HUES6 (cell line): Measurements from ENCODE around the gene NKX1-2.

Experiments
- H3K27ac ChIP-seq: 2 replicates; pipeline ENCODE4 v1.7.0; 2013; ENCODE audit warnings: low read depth, mild to moderate bottlenecking, low read length, inconsistent platforms
- H3K27me3 ChIP-seq: 2 replicates; pipeline ENCODE4 v1.6.1; 2013; ENCODE audit warnings: low read length; ENCODE audit not compliant: control insufficient read depth, insufficient read depth
- H3K36me3 ChIP-seq: 2 replicates; pipeline ENCODE4 v1.6.1; 2013; ENCODE audit warnings: low read length; ENCODE audit not compliant: control insufficient read depth, insufficient read depth
- H3K4me1 ChIP-seq: 2 replicates; pipeline ENCODE4 v1.6.1; 2013; ENCODE audit warnings: low read length; ENCODE audit not compliant: control insufficient read depth, insufficient read depth
- H3K4me3 ChIP-seq: 2 replicates; pipeline ENCODE4 v1.5.1; 2013; ENCODE audit warnings: low read depth, low read length
- H3K9ac ChIP-seq: one replicate; pipeline ENCODE4 v1.6.1; 2013; ENCODE audit warnings: mild to moderate bottlenecking, low read length
- H3K9me3 ChIP-seq: 2 replicates; pipeline ENCODE4 v1.6.1; 2013; ENCODE audit warnings: low read depth, low read length; ENCODE audit not compliant: control insufficient read depth, insufficient read depth

Gene NKX1-2

GRCh38 chr10:124450012-124450782 lies at the start of gene NKX1-2:
Gene NKX1-2, minus strand, starts transcription at chr10:124450035. Its CDS starts 92 bp downstream, at chr10:124449943.
- Histone ChIP-seq H3K4me3 (peak within 1 kb of the TSS; percentile 58), H3K9me3 (no peaks in the 10 kb centered on the region), H3K27me3 (peaks cover 56% of the 10 kb centered on the region), H3K36me3 (no peaks in the 10 kb centered on the region), H3K27ac (peak within 1 kb of the TSS; percentile 69; the same call in 1 of the 2 replicates), H3K9ac (peak within 1 kb of the TSS; percentile 86), H3K4me1 (peaks cover 40% of the 10 kb centered on the region)

GRCh38 chr10:124498056-124498455 lies 48.2 kb upstream of the NKX1-2 start:
- Histone ChIP-seq H3K4me3 (no peak overlapping the region), H3K9ac (no peak overlapping the region), H3K4me1 (peaks cover 27% of the 10 kb centered on the region), H3K9me3 (peaks cover 8% of the 10 kb centered on the region), H3K27ac (no peak overlapping the region), H3K36me3 (peaks cover 21% of the 10 kb centered on the region), H3K27me3 (no peaks in the 10 kb centered on the region)

GRCh38 chr10:124497196-124497881 lies 47.5 kb upstream of the NKX1-2 start:
- H3K36me3 ChIP-seq, result peaks cover 21% of the 10 kb centered on the region
- H3K27ac ChIP-seq, result no peak overlapping the region
- peaks cover 8% of the 10 kb centered on the region for H3K9me3 ChIP-seq
- H3K9ac ChIP-seq, result no peak overlapping the region
- H3K4me1 ChIP-seq, result peaks cover 32% of the 10 kb centered on the region
- no peaks in the 10 kb centered on the region for H3K27me3 ChIP-seq
- no peak overlapping the region for H3K4me3 ChIP-seq

GRCh38 chr10:124496620-124497019 lies 46.8 kb upstream of the NKX1-2 start:
- Histone ChIP-seq H3K36me3 (peaks cover 17% of the 10 kb centered on the region), H3K27ac (no peak overlapping the region), H3K9ac (no peak overlapping the region), H3K9me3 (peaks cover 8% of the 10 kb centered on the region), H3K4me1 (peaks cover 33% of the 10 kb centered on the region), H3K27me3 (no peaks in the 10 kb centered on the region), H3K4me3 (no peak overlapping the region)

GRCh38 chr10:124496150-124496549 lies 46.3 kb upstream of the NKX1-2 start:
- H3K4me1 ChIP-seq, result peaks cover 33% of the 10 kb centered on the region
- peaks cover 15% of the 10 kb centered on the region for H3K36me3 ChIP-seq
- H3K27me3 ChIP-seq, result no peaks in the 10 kb centered on the region
- no peak overlapping the region for H3K4me3 ChIP-seq
- peaks cover 8% of the 10 kb centered on the region for H3K9me3 ChIP-seq
- H3K9ac ChIP-seq, result no peak overlapping the region
- no peak overlapping the region for H3K27ac ChIP-seq

GRCh38 chr10:124495725-124496124 lies 45.9 kb upstream of the NKX1-2 start:
- H3K36me3 ChIP-seq, result peaks cover 11% of the 10 kb centered on the region
- no peak overlapping the region for H3K9ac ChIP-seq
- H3K27me3 ChIP-seq, result no peaks in the 10 kb centered on the region
- H3K4me1 ChIP-seq, result peaks cover 33% of the 10 kb centered on the region
- H3K27ac ChIP-seq, result no peak overlapping the region
- peaks cover 4% of the 10 kb centered on the region for H3K9me3 ChIP-seq
- H3K4me3 ChIP-seq, result no peak overlapping the region

GRCh38 chr10:124495162-124495561 lies 45.3 kb upstream of the NKX1-2 start:
- Histone ChIP-seq H3K4me1 (peaks cover 33% of the 10 kb centered on the region), H3K9ac (no peak overlapping the region), H3K9me3 (no peaks in the 10 kb centered on the region), H3K27ac (no peak overlapping the region), H3K4me3 (no peak overlapping the region), H3K36me3 (peaks cover 9% of the 10 kb centered on the region), H3K27me3 (no peaks in the 10 kb centered on the region)

GRCh38 chr10:124494046-124494807 lies 44.4 kb upstream of the NKX1-2 start:
- no peaks in the 10 kb centered on the region for H3K27me3 ChIP-seq
- no peaks in the 10 kb centered on the region for H3K9me3 ChIP-seq
- H3K36me3 ChIP-seq, result 0 out of 2 replicates have a peak, but pooled peaks cover 7% of the 10 kb centered on the region
- no peak overlapping the region for H3K4me3 ChIP-seq
- H3K9ac ChIP-seq, result no peak overlapping the region
- no peak overlapping the region for H3K27ac ChIP-seq
- H3K4me1 ChIP-seq, result peaks cover 33% of the 10 kb centered on the region

- H3K9ac ChIP-seq, result no peak overlapping the region
- peaks cover 33% of the 10 kb centered on the region for H3K4me1 ChIP-seq
- no peaks in the 10 kb centered on the region for H3K27me3 ChIP-seq
- no peaks in the 10 kb centered on the region for H3K9me3 ChIP-seq
- peaks cover 15% of the 10 kb centered on the region; the same call in 1 of the 2 replicates for H3K36me3 ChIP-seq
- H3K4me3 ChIP-seq, result no peak overlapping the region
- no peak overlapping the region for H3K27ac ChIP-seq
Measured at GRCh38 chr10:124493214-124493882, 43.5 kb upstream of the NKX1-2 start.

GRCh38 chr10:124492266-124492665 lies 42.4 kb upstream of the NKX1-2 start:
- Histone ChIP-seq H3K27ac (no peak overlapping the region), H3K9me3 (no peaks in the 10 kb centered on the region), H3K4me1 (peaks cover 28% of the 10 kb centered on the region), H3K27me3 (no peaks in the 10 kb centered on the region), H3K9ac (no peak overlapping the region), H3K36me3 (peaks cover 20% of the 10 kb centered on the region; the same call in 1 of the 2 replicates), H3K4me3 (no peak overlapping the region)
